Measurements from ENCODE around the gene MRPL45.

The MRPL45 gene

GRCh38 chr17:38358586-38359513 lies 61.9 kb downstream of the MRPL45 start:
- H3K9ac ChIP-seq (ENCODE audit: insufficient read length, low read depth): no peak overlapping the region
- TF ChIP-seq YY1 (IDR thresholded peaks at IDR 0.05; ENCODE audit: insufficient read depth, insufficient read length): no peak
- TF ChIP-seq ZNF274 (IDR thresholded peaks at IDR 0.05; ENCODE audit: low read depth, low read length): no peak
- no peak for TF ChIP-seq SUZ12 (IDR thresholded peaks at IDR 0.05; ENCODE audit: extremely low read depth, insufficient read depth, insufficient read length)
- no peaks in the 10 kb centered on the region for H3K27me3 ChIP-seq (ENCODE audit: insufficient read depth, insufficient read length)
- DNase-seq (ENCODE audit: low read depth, low spot score): no peak
- H3K36me3 ChIP-seq (ENCODE audit: insufficient read depth, insufficient read length, low read length): peaks cover 5% of the 10 kb centered on the region
- H3K4me3 ChIP-seq (ENCODE audit: insufficient read length, low read depth): no peak overlapping the region
- no peaks in the 10 kb centered on the region for H3K4me1 ChIP-seq (ENCODE audit: insufficient read depth, insufficient read length)
- no peaks in the 10 kb centered on the region for H3K9me3 ChIP-seq (ENCODE audit: insufficient read depth, low read length)

DNA sequence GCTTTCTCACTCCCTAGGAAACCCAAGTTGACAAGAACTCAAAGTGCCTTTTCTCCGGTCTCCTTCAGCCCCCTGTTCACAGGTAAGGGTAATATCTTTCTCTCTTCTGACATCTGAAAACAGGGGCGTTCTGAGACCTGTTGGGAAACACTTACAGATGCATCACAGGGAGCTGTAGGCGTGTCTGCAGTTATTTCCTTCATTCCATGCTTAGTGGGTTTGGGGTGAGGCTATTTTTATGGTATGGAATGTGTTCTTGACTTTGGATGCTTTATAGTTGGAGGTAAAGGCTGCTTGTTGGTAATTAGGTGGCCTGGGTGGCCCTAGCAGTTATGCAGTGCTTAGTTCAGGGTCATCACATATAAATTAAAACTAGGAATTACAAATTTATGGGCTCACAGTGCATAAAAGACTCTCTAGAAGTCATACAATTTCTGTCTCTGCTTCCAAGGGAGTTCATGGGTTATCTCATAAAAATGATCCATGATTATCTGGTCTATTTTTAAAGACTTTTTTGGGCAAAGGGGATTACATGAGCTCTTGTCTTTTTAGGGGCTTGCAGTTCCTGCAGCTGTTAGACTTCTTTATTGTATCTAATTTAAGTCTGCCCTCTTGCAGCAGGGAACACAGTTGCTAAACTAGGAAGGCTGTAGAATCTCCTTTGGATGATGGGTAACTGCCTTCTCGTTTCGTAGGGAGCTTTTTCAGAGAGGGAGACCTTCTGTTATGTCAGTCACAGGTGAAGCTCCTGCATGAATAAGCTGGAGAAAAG lies 64.9 kb downstream of the MRPL45 start:
- H3K4me1 ChIP-seq (ENCODE audit: insufficient read depth, insufficient read length): peaks cover 3% of the 10 kb centered on the region
- peaks cover 16% of the 10 kb centered on the region for H3K36me3 ChIP-seq (ENCODE audit: insufficient read depth, insufficient read length, low read length)
- no peak overlapping the region for H3K4me3 ChIP-seq (ENCODE audit: insufficient read length, low read depth)
- no peak for DNase-seq (ENCODE audit: low read depth, low spot score)
- H3K27me3 ChIP-seq (ENCODE audit: insufficient read depth, insufficient read length): no peaks in the 10 kb centered on the region
- H3K9me3 ChIP-seq (ENCODE audit: insufficient read depth, low read length): no peaks in the 10 kb centered on the region
- TF ChIP-seq SUZ12 (IDR thresholded peaks at IDR 0.05; ENCODE audit: extremely low read depth, insufficient read depth, insufficient read length): no peak
- no peak for TF ChIP-seq YY1 (IDR thresholded peaks at IDR 0.05; ENCODE audit: insufficient read depth, insufficient read length)
- TF ChIP-seq ZNF274 (IDR thresholded peaks at IDR 0.05; ENCODE audit: low read depth, low read length): no peak
- H3K9ac ChIP-seq (ENCODE audit: insufficient read length, low read depth): no peak overlapping the region

GRCh38 chr17:38363016-38363415 lies 66.0 kb downstream of the MRPL45 start:
- TF ChIP-seq ZNF274 (IDR thresholded peaks at IDR 0.05; ENCODE audit: low read depth, low read length) (no peak), YY1 (IDR thresholded peaks at IDR 0.05; ENCODE audit: insufficient read depth, insufficient read length) (no peak), SUZ12 (IDR thresholded peaks at IDR 0.05; ENCODE audit: extremely low read depth, insufficient read depth, insufficient read length) (no peak)

DNA sequence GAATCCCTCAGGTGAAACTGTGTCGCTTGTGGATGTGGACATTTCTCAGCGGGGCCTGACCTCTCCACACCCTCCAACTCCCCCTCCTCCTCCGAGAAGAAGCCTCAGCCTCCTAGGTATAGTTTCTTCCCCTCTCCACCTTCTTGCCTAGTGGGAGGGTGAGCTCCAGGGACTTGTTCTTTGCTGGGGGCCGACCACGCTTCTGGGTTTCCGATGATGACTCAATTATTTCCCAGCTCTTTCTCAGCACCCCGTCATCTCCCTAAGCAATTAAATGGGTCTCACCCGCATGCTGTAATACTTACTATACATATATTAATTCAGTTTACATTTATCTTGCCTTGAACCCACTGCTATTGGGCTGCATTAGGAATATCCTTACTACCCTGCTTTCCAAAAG lies 67.8 kb downstream of the MRPL45 start:
- Histone ChIP-seq H3K4me1 (ENCODE audit: insufficient read depth, insufficient read length) (peaks cover 3% of the 10 kb centered on the region), H3K9me3 (ENCODE audit: insufficient read depth, low read length) (no peaks in the 10 kb centered on the region), H3K27me3 (ENCODE audit: insufficient read depth, insufficient read length) (no peaks in the 10 kb centered on the region), H3K36me3 (ENCODE audit: insufficient read depth, insufficient read length, low read length) (peaks cover 35% of the 10 kb centered on the region), H3K9ac (ENCODE audit: insufficient read length, low read depth) (no peak overlapping the region), H3K4me3 (ENCODE audit: insufficient read length, low read depth) (no peak overlapping the region)
- no peak for DNase-seq (ENCODE audit: low read depth, low spot score)
- TF ChIP-seq YY1 (IDR thresholded peaks at IDR 0.05; ENCODE audit: insufficient read depth, insufficient read length): no peak
- no peak for TF ChIP-seq SUZ12 (IDR thresholded peaks at IDR 0.05; ENCODE audit: extremely low read depth, insufficient read depth, insufficient read length)
- no peak for TF ChIP-seq ZNF274 (IDR thresholded peaks at IDR 0.05; ENCODE audit: low read depth, low read length)

More at GRCh38 chr17:38363016-38363415, 66.0 kb downstream of the MRPL45 start:
- Histone ChIP-seq H3K4me3 (ENCODE audit: insufficient read length, low read depth) (no peak overlapping the region), H3K9me3 (ENCODE audit: insufficient read depth, low read length) (no peaks in the 10 kb centered on the region), H3K36me3 (ENCODE audit: insufficient read depth, insufficient read length, low read length) (peaks cover 24% of the 10 kb centered on the region), H3K27me3 (ENCODE audit: insufficient read depth, insufficient read length) (no peaks in the 10 kb centered on the region), H3K9ac (ENCODE audit: insufficient read length, low read depth) (no peak overlapping the region), H3K4me1 (ENCODE audit: insufficient read depth, insufficient read length) (peaks cover 3% of the 10 kb centered on the region)
- no peak for DNase-seq (ENCODE audit: low read depth, low spot score)

DNA sequence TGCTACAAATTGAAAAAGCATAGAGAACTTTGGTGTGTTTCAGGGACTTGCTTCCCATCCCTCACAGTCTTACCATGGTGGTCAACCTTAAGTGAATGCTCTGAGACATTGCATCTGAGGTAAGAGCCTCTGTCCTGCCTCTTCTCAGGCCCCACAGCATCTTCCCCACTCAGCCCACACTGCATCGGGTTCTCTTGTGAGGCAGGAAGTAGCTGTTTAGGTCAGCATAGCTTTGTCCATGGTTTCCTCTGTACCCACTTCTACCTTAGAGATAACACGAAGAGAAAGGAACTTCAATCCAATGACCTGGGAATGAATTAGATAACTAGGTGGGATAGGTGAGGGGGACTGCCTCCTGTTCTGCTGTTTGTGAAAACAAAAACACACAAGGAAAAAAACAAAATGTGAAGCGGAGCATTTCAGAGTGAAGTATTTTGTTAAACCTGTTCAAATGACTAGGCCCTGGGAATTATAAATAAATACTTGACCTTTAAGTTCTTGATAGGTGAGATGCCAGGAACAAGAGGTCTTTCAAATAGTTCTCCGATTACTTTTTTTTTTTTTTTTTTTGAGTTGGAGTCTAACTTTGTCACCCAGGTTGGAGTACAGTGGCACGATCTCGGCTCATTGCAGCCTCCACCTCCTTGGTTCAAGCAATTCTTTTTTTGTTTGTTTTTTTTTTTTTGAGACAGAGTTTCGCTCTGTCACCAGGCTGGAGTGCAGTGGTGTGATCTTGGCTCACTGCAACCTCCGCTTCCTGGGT lies 72.3 kb downstream of the MRPL45 start:
- H3K27me3 ChIP-seq (ENCODE audit: insufficient read depth, insufficient read length): no peaks in the 10 kb centered on the region
- no peaks in the 10 kb centered on the region for H3K9me3 ChIP-seq (ENCODE audit: insufficient read depth, low read length)
- no peak overlapping the region for H3K4me3 ChIP-seq (ENCODE audit: insufficient read length, low read depth)
- TF ChIP-seq YY1 (IDR thresholded peaks at IDR 0.05; ENCODE audit: insufficient read depth, insufficient read length) (no peak), SUZ12 (IDR thresholded peaks at IDR 0.05; ENCODE audit: extremely low read depth, insufficient read depth, insufficient read length) (no peak), ZNF274 (IDR thresholded peaks at IDR 0.05; ENCODE audit: low read depth, low read length) (no peak)
- peaks cover 3% of the 10 kb centered on the region for H3K4me1 ChIP-seq (ENCODE audit: insufficient read depth, insufficient read length)
- H3K9ac ChIP-seq (ENCODE audit: insufficient read length, low read depth): no peak overlapping the region
- H3K36me3 ChIP-seq (ENCODE audit: insufficient read depth, insufficient read length, low read length): peaks cover 52% of the 10 kb centered on the region
- DNase-seq (ENCODE audit: low read depth, low spot score): no peak
